ENCODE results near the gene PREB.
"Not testable (repeated sequence)": the region's sequence is repeated elsewhere in the genome, so short reads cannot be mapped to it uniquely, and the experiment has no call there.

The PREB gene

GRCh38 chr2:27127883-27128667, 6.4 kb downstream of the PREB start:
- DNase-seq (ENCODE audit: low spot score): no peak

GRCh38 chr2:27126252-27126710, 8.2 kb downstream of the PREB start:
- DNase-seq (ENCODE audit: low spot score): no peak

- DNase-seq (ENCODE audit: low spot score): no peak
These were observed 9.3 kb downstream of the PREB start for GRCh38 chr2:27125104-27125503.

- peak; percentile 71 for DNase-seq (ENCODE audit: low spot score)
These were observed 10.9 kb downstream of the PREB start, which contains the start of gene ABHD1 for GRCh38 chr2:27123302-27124150. Gene ABHD1 (plus strand): TSS chr2:27123815. CDS start chr2:27123949, 134 bp downstream.

- DNase-seq (ENCODE audit: low spot score): no peak
These were observed 11.6 kb downstream of the PREB start for GRCh38 chr2:27122791-27123190.

GRCh38 chr2:27121906-27122305, 12.5 kb downstream of the PREB start:
- DNase-seq (ENCODE audit: low spot score): no peak

GRCh38 chr2:27119330-27119670, 15.1 kb downstream of the PREB start:
- not testable (repeated sequence) for DNase-seq (ENCODE audit: low spot score)

GRCh38 chr2:27118525-27119329, 15.7 kb downstream of the PREB start, which contains the start of gene CGREF1:
Gene CGREF1 (minus strand): TSS chr2:27119128. CDS start chr2:27104366, 14,762 bp downstream.
- no peak for DNase-seq (ENCODE audit: low spot score)

- DNase-seq (ENCODE audit: low spot score): no peak
These were observed 16.4 kb downstream of the PREB start for GRCh38 chr2:27117995-27118524.

- DNase-seq (ENCODE audit: low spot score): no peak
These were observed 18.9 kb downstream of the PREB start for GRCh38 chr2:27115519-27115918.

GRCh38 chr2:27111392-27112078, 22.9 kb downstream of the PREB start:
- DNase-seq (ENCODE audit: low spot score): not testable (repeated sequence)

- not testable (repeated sequence) for DNase-seq (ENCODE audit: low spot score)
These were observed 23.7 kb downstream of the PREB start for GRCh38 chr2:27110603-27111352.

- no peak for DNase-seq (ENCODE audit: low spot score)
These were observed 25.4 kb downstream of the PREB start for GRCh38 chr2:27109083-27109482.

GRCh38 chr2:27108221-27108620, 26.2 kb downstream of the PREB start:
- DNase-seq (ENCODE audit: low spot score): no peak

GRCh38 chr2:27105981-27106380, 28.5 kb downstream of the PREB start:
- no peak for DNase-seq (ENCODE audit: low spot score)

- no peak for DNase-seq (ENCODE audit: low spot score)
These were observed 32.1 kb downstream of the PREB start for GRCh38 chr2:27102329-27102728.

- no peak for DNase-seq (ENCODE audit: low spot score)
These were observed 34.4 kb downstream of the PREB start for GRCh38 chr2:27100036-27100435.

GRCh38 chr2:27099334-27099955, 35.0 kb downstream of the PREB start:
- DNase-seq (ENCODE audit: low spot score): no peak

GRCh38 chr2:27097341-27097740, 37.1 kb downstream of the PREB start:
- DNase-seq (ENCODE audit: low spot score): no peak

- DNase-seq (ENCODE audit: low spot score): no peak
These were observed 37.6 kb downstream of the PREB start for GRCh38 chr2:27096748-27097297.

All from putamen (tissue), 1 donor.